DOHH2 (cell line): Measurements from ENCODE around the gene FOSL2.

Experiments
- EZH2phosphoT487 ChIP-seq: fragments of 200-600 bp; sonication (generic); IDR thresholded peaks from 2 replicates; pipeline ENCODE4 v1.6.1; 2017; ENCODE audit warnings: borderline replicate concordance, mild to moderate bottlenecking, antibody characterized with exemption, low read length, moderate library complexity, mixed read lengths
- TF ChIP-seq, protein P1 (sequence below): fragments of 200-600 bp; sonication (generic); IDR thresholded peaks from one replicate; pipeline ENCODE4 v1.5.1; 2014; ENCODE audit warnings: antibody characterized with exemption, mild to moderate bottlenecking, low read depth, low read length; ENCODE audit not compliant: poor library complexity, severe bottlenecking

DNA sequence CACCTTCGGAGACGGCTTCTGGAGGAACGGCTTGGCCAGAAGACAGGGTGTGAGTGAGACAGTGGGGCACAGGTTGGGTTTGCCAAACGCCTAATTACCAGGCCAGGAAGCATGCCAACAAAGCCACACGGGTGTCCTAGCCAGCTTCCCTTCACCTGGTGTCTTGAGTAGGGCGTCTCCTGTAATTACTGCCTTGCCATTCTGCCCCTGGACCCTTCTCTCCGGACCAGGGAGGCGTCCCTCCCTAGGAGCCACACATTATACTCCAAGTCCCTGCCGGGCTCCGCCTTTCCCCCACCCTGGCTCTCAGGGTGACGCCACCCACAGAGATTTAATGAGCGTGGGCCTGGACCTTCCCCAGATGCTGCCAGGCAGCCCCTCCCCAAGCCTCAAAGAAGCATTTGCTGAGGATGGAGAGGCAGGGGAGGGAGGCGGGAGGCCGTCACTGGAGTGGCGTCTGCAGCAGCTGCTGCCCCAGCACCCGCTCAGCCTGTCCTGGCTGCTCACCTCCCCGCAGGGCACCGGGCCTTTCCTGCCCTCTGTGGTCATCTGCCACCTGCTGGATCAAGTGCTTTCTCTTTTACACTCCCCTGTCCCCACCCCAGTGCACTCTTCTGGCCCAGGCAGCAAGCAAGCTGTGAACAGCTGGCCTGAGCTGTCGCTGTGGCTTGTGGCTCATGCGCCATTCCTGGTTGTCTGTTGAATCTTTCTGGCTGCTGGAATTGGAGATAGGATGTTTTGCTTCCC, 20.7 kb downstream of the FOSL2 start:
- TF ChIP-seq, protein P1, sequence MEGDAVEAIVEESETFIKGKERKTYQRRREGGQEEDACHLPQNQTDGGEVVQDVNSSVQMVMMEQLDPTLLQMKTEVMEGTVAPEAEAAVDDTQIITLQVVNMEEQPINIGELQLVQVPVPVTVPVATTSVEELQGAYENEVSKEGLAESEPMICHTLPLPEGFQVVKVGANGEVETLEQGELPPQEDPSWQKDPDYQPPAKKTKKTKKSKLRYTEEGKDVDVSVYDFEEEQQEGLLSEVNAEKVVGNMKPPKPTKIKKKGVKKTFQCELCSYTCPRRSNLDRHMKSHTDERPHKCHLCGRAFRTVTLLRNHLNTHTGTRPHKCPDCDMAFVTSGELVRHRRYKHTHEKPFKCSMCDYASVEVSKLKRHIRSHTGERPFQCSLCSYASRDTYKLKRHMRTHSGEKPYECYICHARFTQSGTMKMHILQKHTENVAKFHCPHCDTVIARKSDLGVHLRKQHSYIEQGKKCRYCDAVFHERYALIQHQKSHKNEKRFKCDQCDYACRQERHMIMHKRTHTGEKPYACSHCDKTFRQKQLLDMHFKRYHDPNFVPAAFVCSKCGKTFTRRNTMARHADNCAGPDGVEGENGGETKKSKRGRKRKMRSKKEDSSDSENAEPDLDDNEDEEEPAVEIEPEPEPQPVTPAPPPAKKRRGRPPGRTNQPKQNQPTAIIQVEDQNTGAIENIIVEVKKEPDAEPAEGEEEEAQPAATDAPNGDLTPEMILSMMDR: no peak
- no peak for TF ChIP-seq EZH2phosphoT487
